HG03460 (cell line): Measurements from ENCODE around the gene DMGDH.

Experiments
- ATAC-seq: cut with Tn5 transposase; IDR thresholded peaks from one replicate; pipeline ENCODE4 v1.9.1; 2021; ENCODE audit not compliant: unreplicated experiment

The DMGDH gene

GRCh38 chr5:78979909-78980308, 89.6 kb downstream of the DMGDH start:
- ATAC-seq = no peak

GRCh38 chr5:78979117-78979742, 90.2 kb downstream of the DMGDH start:
- ATAC-seq = no peak

GRCh38 chr5:78975035-78975434, 94.4 kb downstream of the DMGDH start:
- no peak for ATAC-seq

DNA sequence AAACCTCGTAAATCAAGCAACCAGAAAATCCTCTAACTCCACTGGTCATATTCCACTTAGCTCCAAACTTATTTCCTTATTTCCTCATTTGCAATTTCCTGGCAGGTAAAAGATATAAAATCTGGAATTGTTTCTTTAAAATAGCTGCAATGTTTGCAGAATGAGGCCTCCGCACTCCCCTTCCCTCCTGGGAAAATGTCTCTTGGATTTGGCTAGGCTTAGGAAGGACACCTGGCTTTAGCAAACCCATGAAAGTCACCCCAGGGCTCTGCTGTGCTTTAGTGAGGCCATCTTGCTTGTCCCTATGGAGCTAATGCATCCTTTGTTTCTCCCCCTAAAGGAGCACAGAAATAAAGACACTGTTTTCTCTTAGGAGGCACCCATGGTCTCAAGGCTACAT, 94.9 kb downstream of the DMGDH start:
- ATAC-seq = no peak

- no peak for ATAC-seq
These were observed 95.5 kb downstream of the DMGDH start for GRCh38 chr5:78974011-78974410.

- no peak for ATAC-seq
These were observed 96.6 kb downstream of the DMGDH start for GRCh38 chr5:78972654-78973428.

- ATAC-seq = no peak
These were observed 97.5 kb downstream of the DMGDH start for GRCh38 chr5:78971998-78972397.

DNA sequence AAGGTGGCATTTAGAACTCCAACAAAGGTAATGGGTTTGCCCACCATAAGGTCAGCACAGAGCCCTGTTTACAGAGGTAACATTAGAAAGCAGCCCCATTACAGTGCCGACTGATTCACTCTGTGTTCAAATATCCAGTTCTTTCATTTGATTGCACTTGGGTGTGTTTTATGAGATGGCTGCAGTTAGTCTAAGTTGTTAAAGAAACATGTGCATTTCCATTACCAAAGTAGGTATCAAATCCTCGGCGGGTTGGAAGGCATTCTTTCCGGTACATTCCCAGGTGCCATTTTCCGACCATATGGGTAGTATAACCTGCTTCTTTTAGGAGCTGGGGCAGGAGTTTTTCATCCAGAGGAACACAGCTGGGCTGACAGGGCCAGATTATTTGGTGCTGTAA, 100.7 kb downstream of the DMGDH start:
- ATAC-seq = no peak

DNA sequence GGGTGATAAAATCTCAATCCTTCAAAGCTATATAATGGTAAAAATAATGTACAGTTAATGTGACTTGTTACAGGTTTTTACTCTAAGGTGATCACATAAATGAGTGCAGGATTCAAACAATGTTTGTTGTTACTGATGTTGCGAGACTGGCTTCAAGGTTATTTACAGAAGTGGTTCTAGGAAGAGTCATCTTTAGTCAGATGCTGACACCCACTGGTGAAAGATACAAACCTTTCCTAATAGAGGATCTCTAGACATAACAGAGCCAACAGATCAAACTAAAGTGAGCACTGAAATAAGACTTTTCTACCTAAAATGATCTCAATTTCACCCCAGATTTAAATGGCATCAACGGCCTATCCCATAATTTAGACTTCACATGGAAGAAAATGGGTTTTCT, 104.6 kb downstream of the DMGDH start:
- no peak for ATAC-seq

GRCh38 chr5:78961743-78962142, 107.7 kb downstream of the DMGDH start:
- no peak for ATAC-seq

DNA sequence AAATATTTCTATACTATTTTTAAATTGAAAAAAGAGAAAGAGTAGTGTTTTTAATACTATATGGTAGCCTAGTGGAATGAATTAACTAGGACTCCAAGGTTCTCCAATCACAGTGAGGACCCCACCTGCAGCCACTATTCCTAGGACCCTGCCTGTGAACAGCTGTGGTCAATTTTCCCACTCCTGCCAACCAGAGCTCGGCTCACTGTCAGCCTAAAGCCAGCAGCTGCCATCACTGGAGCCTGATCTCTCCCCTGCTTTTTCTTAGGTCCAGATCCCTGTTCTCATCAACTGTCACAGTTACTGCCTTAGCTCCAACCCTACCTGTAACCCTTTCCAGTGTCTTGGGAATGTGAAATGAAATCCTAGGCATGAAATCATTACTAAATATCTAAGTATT, 109.7 kb downstream of the DMGDH start:
- no peak for ATAC-seq

DNA sequence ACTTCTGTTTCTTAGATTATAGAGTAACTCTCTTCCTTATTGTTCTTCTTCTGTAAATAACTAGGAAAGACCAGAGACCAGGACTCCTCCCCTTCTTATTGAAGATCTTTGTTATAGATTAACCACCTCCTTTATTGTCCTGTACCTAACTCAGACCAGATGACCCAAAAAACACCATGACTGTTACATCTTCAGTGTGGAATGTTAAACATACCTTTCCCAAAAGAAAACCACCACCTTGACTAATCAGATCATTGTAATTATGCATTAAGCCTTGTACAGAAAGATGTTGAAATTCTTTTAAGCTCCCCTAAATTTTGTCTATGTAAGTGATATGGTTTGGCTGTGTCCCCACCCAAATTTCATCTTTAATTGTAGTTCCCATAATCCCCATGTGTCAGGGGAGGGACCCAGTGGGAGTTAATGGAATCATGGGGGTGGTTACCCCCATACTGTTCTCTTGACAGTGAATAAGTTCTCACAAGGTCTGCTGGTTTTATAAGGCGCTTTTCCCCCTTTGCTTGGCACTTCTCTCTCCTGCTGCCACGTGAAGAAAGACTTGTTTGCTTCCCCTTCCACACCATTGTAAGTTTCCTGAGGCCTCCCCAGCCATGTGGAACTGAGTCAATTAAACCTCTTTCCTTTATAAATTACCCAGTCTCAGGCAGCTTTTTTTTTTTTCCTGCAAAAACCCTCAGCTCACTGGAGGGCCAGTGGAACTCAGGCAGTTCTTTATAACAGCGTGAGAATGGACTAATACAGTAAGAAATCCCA, 110.6 kb downstream of the DMGDH start:
- ATAC-seq = no peak

DNA sequence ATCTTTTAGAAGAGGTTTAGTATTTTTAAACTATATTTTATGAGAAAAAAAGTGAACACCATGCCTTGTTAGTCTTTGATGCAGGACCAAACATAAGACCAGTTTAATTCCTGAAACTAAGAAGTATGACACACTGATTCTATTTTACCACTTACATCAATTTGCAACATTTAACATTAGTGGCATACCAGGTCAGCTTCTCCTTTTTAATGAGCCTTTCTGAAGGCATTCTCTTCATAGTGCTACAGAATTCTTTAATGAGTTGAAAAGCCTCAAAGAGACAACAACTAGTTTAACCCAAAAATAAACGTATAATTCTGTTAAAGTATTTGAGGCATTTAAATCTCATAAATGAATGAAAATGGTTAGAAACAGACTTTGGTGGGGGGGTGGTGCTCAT, 112.6 kb downstream of the DMGDH start:
- ATAC-seq = no peak

- ATAC-seq = no peak
These were observed 116.2 kb downstream of the DMGDH start for GRCh38 chr5:78953092-78953800.
